ENCODE measurements around the gene CBX1.

- TF ChIP-seq CTCF (optimal IDR thresholded peaks at IDR 0.05 in 1 of 3, IDR thresholded peaks at IDR 0.05 in 1 of 3, conservative IDR thresholded peaks at IDR 0.05 in 1 of 3; ENCODE audit: extremely low read depth in 1 of 3, insufficient read depth in 2 of 3, low read length in 3 of 3) = no peak
- no peak for TF ChIP-seq EZH2 (IDR thresholded peaks at IDR 0.05; ENCODE audit: low read length)
Observed at GRCh38 chr17:48148029-48148770, 46.9 kb upstream of the CBX1 start.
